ENCODE measurements around the gene ZNF585A.
A peak's percentile ranks its signal among the peaks of the same experiment; 100 is the strongest.

ZNF585A gene

DNA sequence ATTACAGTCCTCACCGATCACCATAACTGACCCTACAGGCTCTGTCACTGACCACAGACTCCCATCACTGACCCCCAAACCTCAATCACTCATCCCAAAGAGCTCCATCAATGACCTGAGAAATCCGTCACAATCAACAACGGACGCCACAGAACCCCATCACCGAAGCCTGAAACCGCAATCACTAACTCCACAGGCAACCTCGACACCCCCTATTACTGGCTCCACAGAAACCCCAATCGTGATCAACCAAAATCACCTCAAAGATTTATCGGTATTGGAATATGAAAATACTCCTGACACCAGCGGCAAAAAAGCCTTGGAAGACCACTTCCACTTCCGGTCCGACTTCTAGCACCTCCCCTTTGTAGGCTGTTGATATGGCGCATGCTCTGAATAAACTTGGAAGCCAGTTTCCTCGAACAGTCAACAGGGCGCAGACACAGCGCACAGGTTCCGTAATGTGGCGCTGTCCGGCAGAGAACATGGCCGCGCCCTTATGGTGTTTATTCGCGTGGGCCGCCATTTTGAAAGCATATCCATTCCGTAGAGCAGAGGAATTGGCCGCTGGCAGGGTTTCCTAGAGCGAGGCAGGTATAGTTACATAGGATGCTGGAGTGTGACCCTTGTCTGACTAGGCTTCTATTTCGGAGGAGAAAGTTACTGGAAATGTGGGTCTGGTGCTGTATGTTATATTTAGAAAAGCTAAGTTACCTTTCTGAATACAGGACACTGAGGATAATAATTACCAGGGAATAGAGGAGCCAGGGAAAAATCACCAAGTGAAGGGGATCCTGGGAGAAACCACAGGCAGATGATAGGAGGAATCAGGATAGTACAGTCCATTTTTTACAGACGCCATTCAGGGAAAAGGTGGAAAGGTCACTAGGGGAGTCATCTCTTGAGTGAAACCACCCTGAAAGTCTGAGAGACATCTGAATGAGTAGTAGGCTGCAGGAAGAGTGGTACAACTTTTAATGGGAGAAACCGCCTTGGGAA, at the start of gene ZNF585A:
Gene ZNF585A, minus strand, starts transcription at position 328 of the 999 bp plus-strand sequence. CDS start 2,785 bp downstream, outside the sequence.
- peak; percentile 97 for DNase-seq (ENCODE audit: low read depth)
- no peak for TF ChIP-seq CTCF (IDR thresholded peaks at IDR 0.05; ENCODE audit: insufficient read depth, low read depth, low read length, missing control alignments)
- H3K4me3 ChIP-seq (ENCODE audit: low read depth, low read length): peak within 1 kb of the TSS; percentile 70

DNA sequence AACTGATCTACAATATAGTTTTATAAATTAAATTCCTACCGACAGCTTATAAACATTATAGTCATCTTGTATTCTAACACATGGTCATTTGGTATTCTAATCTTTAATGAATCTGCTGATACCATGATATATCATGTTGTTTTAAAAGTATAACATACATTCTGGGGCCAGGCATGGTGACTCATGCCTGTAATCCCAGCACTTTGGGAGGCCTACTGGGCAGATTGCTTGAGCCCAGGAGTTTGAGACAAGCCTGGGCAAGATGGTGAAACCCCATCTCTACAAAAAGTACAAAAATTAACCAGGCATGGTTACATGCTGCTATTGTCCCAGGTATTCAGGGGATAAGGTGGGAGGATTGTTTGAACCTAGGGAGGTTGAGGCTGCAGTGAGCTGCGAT, 48.6 kb upstream of the ZNF585A start:
- DNase-seq (ENCODE audit: low read depth): no peak
- H3K4me3 ChIP-seq (ENCODE audit: low read depth, low read length): no peak overlapping the region
- TF ChIP-seq CTCF (IDR thresholded peaks at IDR 0.05; ENCODE audit: insufficient read depth, low read depth, low read length, missing control alignments): no peak

- no peak overlapping the region for H3K4me3 ChIP-seq (ENCODE audit: low read depth, low read length)
- TF ChIP-seq CTCF (IDR thresholded peaks at IDR 0.05; ENCODE audit: insufficient read depth, low read depth, low read length, missing control alignments): no peak
- DNase-seq (ENCODE audit: low read depth): no peak
Observed at GRCh38 chr19:37220383-37220782, 47.9 kb upstream of the ZNF585A start.

GRCh38 chr19:37218592-37218935, 46.1 kb upstream of the ZNF585A start:
- no peak for TF ChIP-seq CTCF (IDR thresholded peaks at IDR 0.05; ENCODE audit: insufficient read depth, low read depth, low read length, missing control alignments)
- peak; percentile 21 for DNase-seq (ENCODE audit: low read depth)
- H3K4me3 ChIP-seq (ENCODE audit: low read depth, low read length): peak overlapping the region; percentile 75

DNA sequence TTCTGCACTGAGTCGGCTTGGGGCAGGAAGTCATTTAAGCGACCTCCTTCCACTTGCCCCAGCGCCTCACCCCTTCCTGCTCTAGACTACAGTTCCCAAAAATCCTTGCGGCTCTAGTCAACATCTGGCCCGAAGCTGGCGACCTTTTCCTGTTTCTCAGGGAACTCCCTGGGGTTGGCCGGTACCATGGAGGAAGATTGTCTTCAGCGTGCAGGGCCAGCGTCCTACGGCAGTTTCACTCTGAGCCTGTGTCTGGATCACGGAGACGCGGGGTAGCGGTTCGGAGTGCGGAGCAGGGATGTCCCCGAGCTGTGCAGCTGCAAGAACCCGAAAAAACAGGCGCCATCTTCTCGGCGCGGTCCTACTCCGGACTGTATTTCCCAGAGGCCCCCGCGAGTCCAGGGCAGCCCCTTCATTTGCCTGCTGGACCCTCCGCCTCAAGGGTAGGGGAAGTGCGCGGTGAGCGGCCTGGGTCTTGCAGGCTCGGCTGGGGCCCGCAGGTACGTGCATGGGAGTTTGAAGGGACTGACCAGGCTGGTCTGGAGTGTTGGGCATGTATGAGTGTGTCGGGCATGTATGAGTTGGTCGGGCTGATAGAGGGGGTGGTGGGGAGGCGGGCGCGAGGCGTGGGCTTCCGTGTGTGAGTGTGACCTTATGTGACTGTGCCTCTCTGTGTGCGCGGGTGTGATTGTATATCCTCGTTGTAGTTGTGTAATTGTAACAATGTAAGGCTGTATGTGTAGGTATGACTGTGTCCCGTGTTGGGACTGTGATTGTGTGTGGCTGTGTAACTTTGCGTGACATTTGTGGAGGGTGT, 45.5 kb upstream of the ZNF585A start, which contains the start of gene ZNF383:
Gene ZNF383, plus strand, starts transcription at position 440 of the 817 bp plus-strand sequence. CDS start 12,240 bp downstream, outside the sequence.
- peak; percentile 95 for DNase-seq (ENCODE audit: low read depth)
- peak within 1 kb of the TSS; percentile 75 for H3K4me3 ChIP-seq (ENCODE audit: low read depth, low read length)
- TF ChIP-seq CTCF (IDR thresholded peaks at IDR 0.05; ENCODE audit: insufficient read depth, low read depth, low read length, missing control alignments): no peak

DNA sequence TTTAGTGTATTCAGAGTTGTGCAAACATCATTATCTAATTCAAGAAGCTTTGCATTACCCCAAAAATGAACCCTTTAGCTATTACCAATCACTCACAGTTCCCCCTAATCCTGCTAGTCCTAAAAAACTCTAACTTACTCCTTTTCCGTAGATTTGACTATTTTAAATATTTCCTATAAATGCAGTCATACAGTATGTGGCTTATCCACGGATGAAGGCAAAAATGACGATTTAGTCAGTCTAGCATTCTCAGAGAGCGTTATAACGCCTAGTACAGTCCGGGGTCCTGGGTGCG, 44.9 kb upstream of the ZNF585A start:
- no peak for DNase-seq (ENCODE audit: low read depth)
- H3K4me3 ChIP-seq (ENCODE audit: low read depth, low read length): peak overlapping the region; percentile 75
- no peak for TF ChIP-seq CTCF (IDR thresholded peaks at IDR 0.05; ENCODE audit: insufficient read depth, low read depth, low read length, missing control alignments)

All from GM12865 (cell line).